OCI-LY3 (cell line): ENCODE results near the gene HMGXB4.

Source experiments
- CTCF ChIP-seq: fragments of 200-600, 300-600 bp; sonication (generic); IDR thresholded peaks from 2 replicates; pipeline ENCODE4 v1.5.1; 2014; ENCODE audit warnings: antibody characterized with exemption, low read length, low read depth
- EZH2phosphoT487 ChIP-seq: fragments of 200-600 bp; shearing (Covaris generic); IDR thresholded peaks from 2 replicates; pipeline ENCODE4 v1.6.1; 2018; ENCODE audit warnings: antibody characterized with exemption, mixed run types, low read depth

- TF ChIP-seq CTCF (no peak), EZH2phosphoT487 (no peak)
These were observed 49.2 kb downstream of the HMGXB4 start for GRCh38 chr22:35306350-35306967.
